Measurements from ENCODE around the gene BATF3.
"Not testable (repeated sequence)": the region's sequence is repeated elsewhere in the genome, so short reads cannot be mapped to it uniquely, and the experiment has no call there.

The BATF3 gene

DNA sequence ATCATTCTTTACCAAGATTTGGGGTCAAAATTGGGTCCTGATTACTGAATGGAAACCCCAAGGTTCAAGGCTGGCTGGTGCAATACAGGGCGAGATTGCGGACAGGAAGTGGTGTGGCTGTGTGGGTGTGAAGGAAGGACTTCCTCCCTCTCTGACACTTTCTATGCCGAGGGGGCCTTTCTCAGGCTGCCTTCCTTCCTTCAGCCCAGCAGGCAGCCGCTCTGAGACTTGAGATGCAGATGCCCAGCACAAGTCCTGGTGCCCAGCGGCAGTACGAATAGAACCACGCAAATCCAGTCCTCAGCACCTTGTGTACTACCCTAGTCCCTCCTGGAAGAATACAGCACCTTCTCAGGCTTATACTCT is 16.3 kb downstream of the BATF3 start:
- no peak for DNase-seq

- DNase-seq = no peak
These were observed 18.8 kb downstream of the BATF3 start for GRCh38 chr1:212680680-212681389.

DNA sequence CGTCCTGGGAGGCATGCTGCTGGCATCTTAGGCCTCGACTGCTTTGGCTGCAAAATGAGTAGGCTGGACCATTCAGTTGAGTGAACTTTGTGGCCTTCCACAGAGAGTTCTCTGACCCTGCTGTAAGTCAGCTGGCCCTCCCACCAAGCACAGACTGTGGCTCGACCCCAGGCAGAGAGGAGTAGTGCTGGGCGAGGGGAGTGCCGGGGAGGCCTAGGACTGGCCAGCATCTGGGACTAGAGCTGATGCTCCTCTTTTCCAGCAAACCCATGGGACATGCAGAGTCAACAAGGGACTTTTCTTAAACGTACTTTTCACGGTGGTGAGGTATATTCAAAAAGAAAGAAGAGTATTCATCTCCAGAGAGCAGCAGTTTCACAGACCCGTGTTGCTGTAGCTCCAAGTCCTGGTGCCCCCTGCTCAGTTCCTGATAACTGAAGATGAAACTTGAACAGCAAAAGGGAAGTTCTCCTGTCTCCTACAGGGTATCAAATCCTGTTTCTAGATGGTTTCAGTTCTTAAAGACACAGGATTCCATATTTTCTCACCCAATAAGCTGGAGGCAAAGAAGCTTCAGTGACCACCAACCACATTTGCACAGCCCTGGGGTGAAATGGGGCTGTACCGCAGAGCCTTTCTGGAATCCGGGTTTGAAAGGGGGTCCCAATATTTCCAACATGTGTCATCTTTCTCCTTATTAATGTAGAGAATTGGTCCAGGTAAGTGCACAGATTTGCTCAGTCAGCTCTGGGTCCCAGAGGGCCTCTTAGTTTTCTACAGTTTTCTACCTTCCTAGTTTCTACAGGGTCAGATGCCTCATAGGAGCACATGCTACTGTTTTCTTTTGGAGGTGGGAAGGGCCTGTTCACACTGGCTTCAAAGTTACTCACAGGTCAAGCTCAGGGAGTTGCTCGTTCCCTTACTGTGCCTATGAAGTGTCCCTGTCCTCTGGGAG is 20.9 kb downstream of the BATF3 start:
- peak; percentile 45 for DNase-seq

GRCh38 chr1:212677573-212677972 is 22.1 kb downstream of the BATF3 start:
- no peak for DNase-seq

GRCh38 chr1:212677136-212677535 is 22.5 kb downstream of the BATF3 start:
- DNase-seq = no peak

DNA sequence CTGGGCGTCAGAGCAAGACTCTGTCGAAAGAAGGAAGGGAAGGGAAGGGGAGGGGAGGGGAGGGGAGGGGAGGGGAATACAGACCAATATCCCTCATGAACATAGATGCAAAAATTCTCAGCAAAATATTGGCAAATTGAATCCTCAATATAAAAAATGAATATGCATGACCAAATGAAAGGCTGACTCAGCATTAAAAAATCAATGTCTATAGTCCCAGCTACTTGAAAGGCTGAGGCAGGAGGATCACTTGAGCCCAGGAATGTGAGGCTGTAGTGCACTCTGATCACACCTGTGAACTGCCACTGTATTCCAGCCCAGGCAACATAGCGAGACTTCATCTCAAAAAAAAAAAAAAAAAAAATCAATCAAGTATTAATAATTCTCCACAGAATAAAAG is 24.0 kb downstream of the BATF3 start:
- no peak for DNase-seq

- no peak for DNase-seq
These were observed 24.8 kb downstream of the BATF3 start for GRCh38 chr1:212674872-212675271.

DNA sequence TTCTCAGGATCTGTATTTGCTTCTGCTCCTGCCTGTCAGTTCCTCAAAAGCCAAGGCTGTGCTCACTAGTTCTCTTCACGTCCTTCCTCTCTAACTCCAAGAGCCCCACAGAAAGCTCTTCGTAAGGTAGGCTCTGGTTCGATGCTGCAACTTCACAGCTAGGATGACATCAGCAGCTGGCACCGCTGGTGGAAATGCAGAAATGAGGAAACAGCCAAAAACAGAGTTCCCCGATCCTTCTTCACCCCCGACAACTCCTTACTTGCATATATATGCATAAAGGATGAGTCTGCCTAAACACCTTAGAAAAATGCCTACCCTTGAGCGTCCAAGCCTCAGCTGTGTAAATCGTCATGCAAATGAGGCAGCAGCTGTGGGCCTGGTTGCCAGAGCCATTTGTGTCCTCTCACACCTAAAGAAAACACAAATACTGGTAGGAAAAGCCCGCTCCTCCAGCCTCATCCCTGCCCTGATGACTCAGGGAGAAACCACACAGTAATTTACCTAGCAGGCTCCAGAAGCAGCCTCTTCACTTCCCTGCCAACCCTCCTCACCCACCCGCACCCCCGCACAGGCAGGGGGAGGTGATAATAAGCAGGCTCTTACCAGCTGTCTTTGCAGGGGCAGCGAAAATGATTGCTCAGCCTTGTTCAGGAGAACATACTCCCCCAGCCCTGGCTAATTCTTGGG is 28.2 kb downstream of the BATF3 start:
- peak; percentile 97 for DNase-seq

GRCh38 chr1:212670882-212671281 is 28.8 kb downstream of the BATF3 start:
- DNase-seq = no peak

- DNase-seq = no peak
These were observed 29.3 kb downstream of the BATF3 start for GRCh38 chr1:212670301-212670700.

- no peak for DNase-seq
These were observed 30.0 kb downstream of the BATF3 start for GRCh38 chr1:212669600-212669999.

DNA sequence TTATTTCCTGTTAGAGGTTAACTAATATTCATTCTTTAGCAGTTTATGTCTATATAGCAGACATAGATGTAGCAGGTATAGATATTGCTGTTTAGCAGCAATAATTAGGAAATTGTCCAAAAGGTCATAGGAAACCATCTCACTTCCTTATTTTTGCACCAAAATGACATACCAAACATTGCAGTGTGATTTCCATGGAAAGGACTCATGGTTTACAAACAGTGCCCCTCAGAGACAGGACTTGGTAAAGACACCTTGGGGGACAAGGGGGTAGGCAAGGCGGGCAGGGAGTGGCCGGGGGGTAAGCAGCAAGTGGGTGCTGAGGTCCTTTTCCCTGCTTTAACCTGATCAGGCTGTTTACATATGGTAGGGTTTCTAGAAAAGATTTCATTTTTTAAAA is 30.5 kb downstream of the BATF3 start:
- peak; percentile 44 for DNase-seq

GRCh38 chr1:212668477-212668876 is 31.2 kb downstream of the BATF3 start:
- DNase-seq = no peak

DNA sequence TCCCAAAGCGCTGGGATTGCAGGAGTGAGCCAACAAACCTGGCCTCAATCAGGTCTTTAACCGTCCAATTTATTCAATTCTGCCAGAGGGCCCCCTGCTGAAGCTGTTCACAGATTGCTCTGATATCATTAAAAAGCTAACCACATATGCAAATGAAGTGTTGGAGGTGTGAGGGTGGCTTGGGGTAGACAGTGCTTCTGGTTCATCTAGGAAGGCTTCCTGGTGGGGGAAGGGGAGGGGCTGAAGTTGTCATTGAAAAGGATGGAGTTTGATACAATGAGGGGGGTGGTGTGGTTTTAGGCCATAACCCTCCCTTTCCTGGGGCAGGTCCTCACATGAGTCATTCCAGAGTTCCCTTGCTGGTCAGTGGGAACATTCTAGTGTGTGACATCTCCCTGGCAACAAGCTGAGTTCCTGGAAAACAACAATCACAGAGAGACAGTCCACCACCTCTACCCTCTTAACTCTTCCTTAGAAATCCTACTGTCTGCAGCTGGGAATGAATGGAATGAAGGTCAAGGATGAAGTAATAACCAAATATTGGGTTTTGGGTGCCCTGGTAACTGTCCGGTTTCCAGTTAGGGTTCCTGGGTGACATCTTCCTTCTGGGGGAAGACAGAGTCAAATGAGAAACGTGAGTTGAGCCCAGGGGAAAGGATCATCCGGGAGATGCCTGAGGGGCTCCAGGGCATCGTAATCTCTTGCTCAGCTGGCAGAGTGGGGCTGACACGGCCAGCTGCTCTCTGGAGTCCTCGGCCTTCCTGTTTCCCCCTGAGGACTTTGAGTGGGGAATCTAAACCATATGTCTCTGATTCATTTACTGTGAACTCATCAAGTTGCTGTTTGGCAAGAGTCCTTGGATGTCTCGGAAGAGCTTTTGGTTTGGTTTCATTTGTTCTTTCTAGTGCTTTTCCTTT is 32.2 kb downstream of the BATF3 start:
- DNase-seq = no peak

DNA sequence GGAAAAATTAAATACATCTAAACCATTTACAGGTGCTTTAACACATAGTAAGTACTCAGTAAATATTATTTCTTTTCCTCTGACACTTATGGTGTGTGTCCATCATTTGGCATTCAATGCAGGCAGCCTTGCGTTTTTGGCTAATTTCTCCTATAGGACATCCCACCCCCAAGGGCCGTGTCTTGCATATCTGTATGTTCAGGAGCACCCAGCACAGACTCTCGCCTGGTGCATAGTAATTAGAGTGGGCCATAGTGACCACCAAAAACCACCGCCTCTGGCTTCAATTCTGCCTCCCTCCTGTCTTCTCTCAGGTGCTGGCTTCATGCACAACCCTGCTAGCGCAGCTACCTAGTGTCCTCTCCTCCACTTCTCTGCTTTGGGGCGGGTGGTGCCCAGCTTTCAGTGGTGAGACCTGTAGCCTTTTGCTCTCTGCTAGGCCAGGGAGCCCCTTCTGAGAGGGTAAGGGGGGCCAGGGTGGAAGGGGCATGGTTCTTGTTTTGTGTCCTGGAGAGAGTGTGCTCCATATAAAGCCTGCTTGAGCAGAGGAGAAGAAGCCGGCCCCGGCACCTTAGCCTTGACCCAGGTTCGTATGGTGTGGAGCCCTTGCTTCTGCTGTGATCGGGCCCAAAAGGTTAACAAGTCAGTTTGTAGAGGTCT is 33.4 kb downstream of the BATF3 start:
- DNase-seq = no peak

GRCh38 chr1:212665241-212666115 is 34.2 kb downstream of the BATF3 start:
- peak; percentile 38 for DNase-seq

GRCh38 chr1:212664409-212665199 is 35.0 kb downstream of the BATF3 start:
- DNase-seq = no peak

GRCh38 chr1:212658250-212658649 is 41.4 kb downstream of the BATF3 start:
- not testable (repeated sequence) for DNase-seq

GRCh38 chr1:212656730-212657129 is 42.9 kb downstream of the BATF3 start:
- DNase-seq = no peak

Data from SIG-M5 (cell line).